Measurements from ENCODE around the gene RPS6KC1.
"Not testable (repeated sequence)": the region's sequence is repeated elsewhere in the genome, so short reads cannot be mapped to it uniquely, and the experiment has no call there.

Gene RPS6KC1

DNA sequence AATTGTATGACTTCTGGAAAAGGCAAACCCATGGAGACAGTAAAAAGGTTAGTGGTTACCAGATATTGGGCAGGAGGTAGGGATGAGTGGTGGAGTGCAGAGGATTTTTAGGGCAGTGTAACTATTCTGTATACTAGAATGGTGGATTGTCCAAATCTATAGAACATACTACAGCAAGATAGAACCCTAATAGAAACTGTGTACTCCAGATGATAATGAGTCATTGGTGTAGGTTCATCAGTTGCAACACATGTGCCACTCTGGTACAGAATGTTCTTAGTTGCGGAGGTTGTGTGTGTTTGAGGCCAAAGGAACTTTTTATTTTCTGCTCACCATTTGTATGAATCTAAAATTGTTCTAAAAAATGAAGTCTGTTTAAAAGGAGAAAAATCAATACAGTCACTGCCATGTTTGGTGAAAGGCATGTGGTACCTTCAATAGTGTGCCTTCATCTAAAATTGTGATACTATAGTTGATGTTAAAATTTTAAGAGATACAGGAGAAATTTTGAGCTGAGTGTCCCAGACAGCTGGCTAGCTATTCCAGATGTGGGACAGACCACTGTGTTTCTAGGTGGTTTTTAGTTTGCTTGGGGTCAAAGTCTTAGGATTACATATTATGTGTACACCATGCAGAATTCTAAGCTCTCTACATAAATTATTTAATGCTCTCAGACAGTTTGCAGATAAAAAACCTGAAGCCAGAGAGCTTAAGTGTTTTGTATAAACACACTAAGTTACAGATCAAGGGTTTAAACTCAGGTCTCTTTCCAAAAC is 150.5 kb downstream of the RPS6KC1 start:
- in situ Hi-C loops (cut with MboI; ENCODE audit: low sequenced_read_pairs): no loop called here

GRCh38 chr1:213211201-213211600 is 160.2 kb downstream of the RPS6KC1 start:
- in situ Hi-C loops (cut with MboI; ENCODE audit: low sequenced_read_pairs): no loop called here

- in situ Hi-C loops (cut with MboI; ENCODE audit: low sequenced_read_pairs): not testable (repeated sequence)
Observed at GRCh38 chr1:213219076-213219475, 168.0 kb downstream of the RPS6KC1 start.

DNA sequence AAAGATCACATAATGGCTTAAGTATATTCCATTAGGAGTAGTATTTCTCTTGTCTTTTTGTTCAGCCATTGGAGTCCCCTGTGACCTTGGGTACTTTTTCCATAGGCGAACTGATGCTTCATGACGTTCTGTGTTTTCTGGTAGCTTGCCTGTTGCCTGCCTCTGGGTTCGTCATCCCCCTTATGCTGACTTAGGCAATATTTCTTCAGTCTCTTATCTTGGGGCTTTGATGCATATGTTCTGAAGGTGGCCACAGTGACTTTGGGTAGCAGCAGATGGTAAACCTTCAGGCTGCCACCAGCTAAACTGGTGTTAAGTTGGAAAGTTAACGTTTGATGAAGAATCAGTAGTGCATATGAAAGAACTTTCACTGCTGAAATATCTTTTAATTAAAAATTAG is 170.2 kb downstream of the RPS6KC1 start:
- in situ Hi-C loops (cut with MboI; ENCODE audit: low sequenced_read_pairs): no loop called here

DNA sequence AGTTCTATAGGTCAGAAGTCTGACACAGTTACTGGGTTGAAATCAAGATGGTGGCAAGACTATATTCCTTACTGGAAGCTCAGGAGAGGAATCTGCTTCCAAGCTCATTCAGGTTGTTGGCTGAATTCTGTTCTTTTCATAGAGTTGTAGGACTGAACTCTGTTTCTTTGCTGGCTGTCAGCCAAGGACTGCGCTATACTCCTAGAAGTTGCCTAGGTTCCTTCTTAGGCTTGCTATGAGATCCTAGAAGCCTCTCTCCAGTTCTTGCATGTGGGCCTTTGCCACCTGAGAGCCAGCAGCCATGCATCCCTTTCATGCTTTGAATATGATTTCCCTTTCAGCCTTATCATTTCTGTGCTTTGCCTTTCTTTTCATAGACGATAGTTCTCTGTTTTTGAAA is 176.4 kb downstream of the RPS6KC1 start:
- in situ Hi-C loops (cut with MboI; ENCODE audit: low sequenced_read_pairs): no loop called here

DNA sequence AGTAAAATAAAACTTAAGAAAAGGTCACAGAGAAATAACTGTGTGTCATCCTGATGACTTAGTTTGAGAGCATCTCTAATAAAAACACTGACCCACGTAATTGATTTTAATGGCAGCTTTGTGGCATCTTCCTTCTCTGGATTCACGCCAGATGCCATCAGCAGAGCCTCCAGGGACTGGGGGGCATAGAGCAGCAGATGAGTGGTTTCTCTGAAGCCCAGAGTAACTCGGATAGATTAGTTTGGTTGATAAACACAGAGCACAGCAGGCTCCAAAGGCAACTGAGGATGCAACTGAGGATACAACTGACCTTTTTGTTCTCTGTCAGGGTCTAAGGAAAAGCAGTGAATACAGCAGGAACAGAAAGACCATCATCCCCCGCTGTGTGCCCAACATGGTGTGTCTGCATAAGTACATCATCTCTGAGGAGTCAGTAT is 180.8 kb downstream of the RPS6KC1 start:
- in situ Hi-C loops (cut with MboI; ENCODE audit: low sequenced_read_pairs): no loop called here

- in situ Hi-C loops (cut with MboI; ENCODE audit: low sequenced_read_pairs): no loop called here
Observed at GRCh38 chr1:213242883-213243282, 191.8 kb downstream of the RPS6KC1 start.

DNA sequence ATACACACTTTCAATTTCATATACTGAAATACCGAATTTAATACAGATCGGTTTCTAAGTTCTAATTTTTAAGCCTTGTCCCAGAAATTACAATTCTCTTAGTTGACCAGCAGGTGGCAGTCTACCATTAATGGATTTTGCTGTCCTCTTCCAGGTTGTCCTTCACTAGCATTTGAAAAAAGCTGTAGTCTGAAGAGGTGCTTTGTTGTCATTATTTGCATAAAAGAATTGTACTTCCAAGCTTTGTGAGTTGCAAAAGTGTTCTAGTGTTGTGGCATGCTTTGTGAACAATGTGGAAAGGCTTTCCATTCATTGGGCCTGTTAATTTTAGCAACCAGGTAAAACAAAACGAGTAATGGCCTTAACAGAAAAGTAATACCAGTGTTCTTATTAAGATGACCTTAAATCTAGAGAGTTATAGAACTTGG is 193.6 kb downstream of the RPS6KC1 start:
- in situ Hi-C loops (cut with MboI; ENCODE audit: low sequenced_read_pairs): no loop called here

- in situ Hi-C loops (cut with MboI; ENCODE audit: low sequenced_read_pairs): no loop called here
Observed at GRCh38 chr1:213245260-213245910, 194.3 kb downstream of the RPS6KC1 start.

DNA sequence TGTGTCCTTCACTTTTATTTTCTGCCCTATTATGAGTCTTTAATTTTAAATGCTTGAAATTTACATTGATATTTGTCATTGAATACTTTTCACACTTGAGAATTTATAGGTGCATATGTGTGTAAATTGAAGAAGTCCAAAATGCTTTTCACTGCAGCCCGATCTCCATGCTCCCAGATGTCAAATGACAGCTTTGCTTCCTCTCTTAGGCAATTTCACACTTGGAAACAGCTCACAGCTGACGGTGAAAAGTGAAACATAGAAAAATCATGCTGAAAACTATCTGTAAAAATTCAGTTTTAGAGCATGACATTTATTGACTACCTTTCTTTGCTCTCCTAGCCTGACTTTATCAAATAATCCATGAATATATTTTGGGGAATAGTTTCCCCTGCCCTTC is 196.0 kb downstream of the RPS6KC1 start:
- in situ Hi-C loops (cut with MboI; ENCODE audit: low sequenced_read_pairs): no loop called here

- in situ Hi-C loops (cut with MboI; ENCODE audit: low sequenced_read_pairs): no loop called here
Observed at GRCh38 chr1:213249395-213249794, 198.4 kb downstream of the RPS6KC1 start.

- in situ Hi-C loops (cut with MboI; ENCODE audit: low sequenced_read_pairs): no loop called here
Observed at GRCh38 chr1:213250041-213250440, 199.0 kb downstream of the RPS6KC1 start.

DNA sequence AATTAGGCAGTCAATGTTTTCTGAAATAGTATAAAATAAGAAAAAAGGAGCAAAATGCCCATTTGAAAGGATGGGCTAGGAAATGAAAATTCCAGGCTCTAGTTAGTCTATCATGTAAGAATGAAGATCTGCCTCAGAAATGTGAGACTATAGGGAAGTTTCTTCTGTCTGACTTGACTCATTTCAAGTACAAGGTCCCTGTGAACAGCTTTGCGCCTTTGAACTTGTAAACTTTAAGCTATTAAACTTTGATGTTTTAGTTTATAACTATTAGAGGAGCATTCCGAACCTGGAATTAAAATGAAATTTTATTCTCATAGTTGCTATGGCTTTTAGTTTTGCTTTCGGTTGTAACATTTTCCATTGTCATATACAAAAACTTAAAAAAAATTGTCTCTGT is 199.4 kb downstream of the RPS6KC1 start:
- in situ Hi-C loops (cut with MboI; ENCODE audit: low sequenced_read_pairs): no loop called here

- in situ Hi-C loops (cut with MboI; ENCODE audit: low sequenced_read_pairs): no loop called here
Observed at GRCh38 chr1:213251972-213252371, 200.9 kb downstream of the RPS6KC1 start.

- in situ Hi-C loops (cut with MboI; ENCODE audit: low sequenced_read_pairs): no loop called here
Observed at GRCh38 chr1:213256438-213257087, 205.5 kb downstream of the RPS6KC1 start.

DNA sequence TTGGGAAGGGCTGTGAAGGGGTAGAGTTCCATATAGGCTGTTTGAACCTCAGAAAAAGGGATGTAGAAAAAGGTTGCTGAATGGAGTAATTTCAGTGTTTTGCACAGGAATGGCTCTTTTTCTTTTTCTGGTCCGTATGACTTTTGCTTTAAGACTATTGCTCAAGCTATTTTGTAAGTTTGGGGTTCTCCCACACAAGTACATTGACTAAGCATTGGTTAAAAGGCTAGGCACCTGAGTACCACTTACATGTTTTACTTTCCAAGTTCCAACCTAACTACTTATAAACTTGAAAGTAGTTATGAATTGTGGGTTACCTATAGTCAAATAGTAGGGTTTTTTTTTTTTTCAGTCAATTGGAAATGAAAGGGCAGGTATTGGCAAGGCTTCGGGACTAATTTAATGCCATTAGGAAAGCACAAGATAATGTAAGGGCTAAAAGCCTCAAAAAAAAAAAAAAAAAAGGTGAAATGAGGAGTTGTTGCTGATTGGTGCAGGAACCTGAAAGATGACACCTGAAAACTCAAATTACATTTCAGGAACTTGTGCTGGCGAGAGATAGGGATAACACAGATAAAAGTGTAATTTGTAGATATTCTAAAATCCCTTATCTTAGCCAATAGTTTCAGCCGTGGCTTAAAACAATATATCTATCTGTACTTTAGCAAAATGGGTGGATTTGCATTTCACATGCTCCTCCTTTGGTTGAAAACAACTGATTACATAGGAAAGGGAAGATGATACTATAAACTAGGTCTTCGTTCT is 209.5 kb downstream of the RPS6KC1 start:
- in situ Hi-C loops (cut with MboI; ENCODE audit: low sequenced_read_pairs): no loop called here

- in situ Hi-C loops (cut with MboI; ENCODE audit: low sequenced_read_pairs): no loop called here
Observed at GRCh38 chr1:213264531-213264930, 213.5 kb downstream of the RPS6KC1 start.

GRCh38 chr1:213266983-213267772 is 216.1 kb downstream of the RPS6KC1 start:
- in situ Hi-C loops (cut with MboI; ENCODE audit: low sequenced_read_pairs): no loop called here

DNA sequence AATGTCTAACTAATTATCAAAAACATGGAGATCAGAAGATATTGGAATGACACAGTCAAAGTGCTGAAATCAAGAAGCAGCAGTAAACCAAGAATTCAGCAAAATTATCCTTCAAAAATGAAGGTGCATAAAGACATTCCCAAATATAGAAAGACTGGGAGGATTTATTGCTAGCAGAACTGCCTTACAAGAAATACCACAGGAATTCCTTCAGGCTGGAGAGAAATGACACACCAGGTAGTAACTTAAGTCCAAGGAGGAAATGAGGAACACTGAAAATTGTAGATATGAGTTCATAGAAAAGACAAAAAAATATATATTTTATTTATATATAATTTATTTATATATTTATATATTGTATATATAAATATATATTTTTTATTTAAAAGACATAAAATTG is 217.2 kb downstream of the RPS6KC1 start:
- in situ Hi-C loops (cut with MboI; ENCODE audit: low sequenced_read_pairs): no loop called here

GRCh38 chr1:213269829-213270228 is 218.8 kb downstream of the RPS6KC1 start:
- in situ Hi-C loops (cut with MboI; ENCODE audit: low sequenced_read_pairs): no loop called here

Measured in HL-60/S4 (cell line).